Activated T-cell treated with anti-CD3 and anti-CD28 coated beads, Interleukin-2, amount 50 U/mL, for 4 hours (primary cell): Measurements from ENCODE around the gene RPGRIP1. TPM values are rescaled to one million over a fixed set of nuclear protein-coding genes. Genes with fewer than 3 reads are reported as not detected.
A peak's percentile ranks its signal among the peaks of the same experiment; 100 is the strongest.
"Not testable (repeated sequence)": the region's sequence is repeated elsewhere in the genome, so short reads cannot be mapped to it uniquely, and the experiment has no call there.

ENCODE experiments used
- ATAC-seq, 2 donors: fragments of 200-7000 bp; cut with Tn5 transposase; one replicate each; pipeline ENCODE4 v1.10.0; 2021
- DNase-seq: peaks from one replicate; pipeline ENCODE4 v3.0.0-alpha.2; 2020
- H3K27me3 Mint-ChIP-seq: one replicate; pipeline ENCODE4 v1.8.0; 2021; ENCODE audit warnings: low read depth, mixed read lengths
- H3K36me3 Mint-ChIP-seq: one replicate; pipeline ENCODE4 v1.8.0; 2022; ENCODE audit warnings: mixed read lengths; ENCODE audit not compliant: insufficient read depth
- H3K4me1 Mint-ChIP-seq: one replicate; pipeline ENCODE4 v1.8.0; 2021; ENCODE audit warnings: low read depth, mixed read lengths
- H3K4me3 Mint-ChIP-seq: one replicate; pipeline ENCODE4 v1.8.0; 2021; ENCODE audit warnings: mild to moderate bottlenecking, moderate library complexity, mixed read lengths
- H3K9me3 Mint-ChIP-seq: one replicate; pipeline ENCODE4 v1.8.0; 2021; ENCODE audit warnings: mixed read lengths
- total RNA-seq, 3 donors: library from RNA; stranded (reverse); gene quantifications; one replicate each; pipeline ENCODE4 v1.2.1, GENCODE V29; 2021

The RPGRIP1 gene
- total RNA-seq, 3 donors from 2014 or later: 0.08 to 0.35 TPM; not detected in 1

DNA sequence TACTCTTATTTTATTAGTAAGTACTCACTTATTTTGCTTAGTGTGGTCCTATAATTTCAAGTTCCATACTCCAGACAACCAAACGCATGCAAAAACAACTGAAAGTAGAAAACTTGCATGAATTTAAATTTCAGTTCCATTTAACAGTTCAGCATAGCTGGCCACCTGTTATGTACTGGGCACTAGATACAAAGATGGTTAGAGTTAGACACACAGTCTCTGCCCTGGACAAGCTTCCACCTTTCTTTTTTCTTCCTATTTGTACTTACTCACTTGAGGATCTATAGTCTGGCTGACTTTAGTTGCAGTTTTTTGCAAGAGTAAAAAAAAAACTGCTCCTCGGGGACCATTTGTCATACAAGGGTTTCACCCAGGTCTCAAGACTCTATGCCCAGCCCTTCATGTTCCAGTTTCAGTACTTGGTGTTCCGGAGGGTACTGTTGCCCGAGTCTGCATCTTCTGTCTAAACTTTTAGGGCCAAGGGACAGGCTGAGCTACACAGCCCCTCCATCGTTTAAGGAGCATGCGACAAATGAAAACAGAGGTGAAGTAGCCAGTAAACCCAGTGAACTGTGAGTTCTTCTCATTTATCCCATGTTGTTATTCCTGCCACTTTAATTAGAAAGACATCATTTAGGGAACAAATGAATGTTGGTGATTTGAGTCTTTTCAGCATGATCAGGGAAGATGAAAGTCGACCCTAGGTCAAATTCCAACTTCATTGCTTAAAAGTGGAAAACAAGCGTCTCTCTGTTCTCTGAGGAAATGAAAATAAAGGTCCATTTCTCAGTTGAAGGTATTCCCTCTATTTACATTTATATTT is 22.3 kb downstream of the RPGRIP1 start:
- Mint-ChIP-seq H3K4me3 (no peak overlapping the region), H3K27me3 (peaks cover 9% of the 10 kb centered on the region), H3K36me3 (no peaks in the 10 kb centered on the region), H3K9me3 (no peaks in the 10 kb centered on the region), H3K4me1 (peaks cover 2% of the 10 kb centered on the region)
- DNase-seq (no peak), ATAC-seq (no peak)

DNA sequence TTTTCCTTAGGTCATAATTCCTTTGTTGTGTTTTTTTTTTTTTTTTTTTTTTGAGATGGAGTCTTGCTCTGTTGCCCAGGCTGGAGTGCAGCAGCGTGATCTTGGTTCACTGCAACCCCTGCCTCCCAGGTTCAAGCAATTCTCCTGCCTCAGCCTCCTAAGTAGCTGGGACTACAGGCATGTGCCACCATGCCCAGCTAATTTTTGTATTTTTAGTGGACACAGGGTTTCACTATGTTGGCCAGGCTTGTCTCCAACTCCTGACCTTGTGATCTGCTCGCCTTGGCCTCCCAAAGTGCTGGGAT is 22.9 kb downstream of the RPGRIP1 start:
- not testable (repeated sequence) for DNase-seq, H3K4me3 Mint-ChIP-seq, ATAC-seq, H3K9me3 Mint-ChIP-seq, H3K36me3 Mint-ChIP-seq, H3K27me3 Mint-ChIP-seq, H3K4me1 Mint-ChIP-seq

DNA sequence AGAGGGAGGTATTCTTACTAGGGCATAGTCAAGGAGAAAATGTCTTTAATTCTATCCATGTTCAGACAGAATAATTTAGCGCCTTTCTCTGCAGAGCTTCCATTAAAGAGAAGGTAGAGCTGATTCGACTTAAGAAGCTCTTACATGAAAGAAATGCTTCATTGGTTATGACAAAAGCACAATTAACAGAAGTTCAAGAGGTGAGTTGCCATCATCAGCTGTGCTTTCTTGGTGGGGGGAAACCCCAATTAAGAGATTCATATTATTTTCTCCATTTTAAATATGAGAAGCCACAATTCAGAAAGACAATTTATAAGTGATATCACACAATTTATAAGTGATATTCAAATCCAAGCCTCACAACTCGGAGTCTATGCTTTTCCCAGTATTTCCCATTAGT is 27.8 kb downstream of the RPGRIP1 start:
- Mint-ChIP-seq H3K9me3 (no peaks in the 10 kb centered on the region), H3K4me1 (peaks cover 23% of the 10 kb centered on the region), H3K36me3 (no peaks in the 10 kb centered on the region), H3K27me3 (no peaks in the 10 kb centered on the region), H3K4me3 (peak overlapping the region; percentile 79)
- ATAC-seq (no peak), DNase-seq (no peak)

DNA sequence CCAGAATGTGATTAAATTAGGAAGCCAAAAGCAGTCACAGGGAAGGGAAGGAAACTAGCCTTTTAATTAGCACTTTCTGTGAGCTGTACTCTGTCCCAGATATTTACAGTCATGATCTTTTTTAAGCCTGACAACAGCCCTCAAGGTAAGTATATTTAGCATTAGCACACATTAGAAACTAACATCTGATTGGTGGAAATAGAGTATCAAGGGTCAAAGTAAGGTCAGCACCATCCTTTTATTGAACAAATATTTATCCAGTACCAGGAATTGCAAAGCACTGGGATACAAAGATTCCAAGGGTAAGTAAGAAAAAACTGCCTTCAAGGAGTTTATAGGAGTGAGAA is 28.2 kb downstream of the RPGRIP1 start:
- Mint-ChIP-seq H3K27me3 (no peaks in the 10 kb centered on the region), H3K4me3 (peak overlapping the region; percentile 79), H3K9me3 (no peaks in the 10 kb centered on the region), H3K36me3 (no peaks in the 10 kb centered on the region), H3K4me1 (peaks cover 23% of the 10 kb centered on the region)
- no peak for DNase-seq
- peak in 1 of 2 donors; percentile 1 for ATAC-seq

GRCh38 chr14:21308479-21309237 is 28.8 kb downstream of the RPGRIP1 start:
- H3K9me3 Mint-ChIP-seq: no peaks in the 10 kb centered on the region
- DNase-seq (peak; percentile 72), ATAC-seq (peak; percentile 92 to 93)
- no peaks in the 10 kb centered on the region for H3K27me3 Mint-ChIP-seq
- H3K36me3 Mint-ChIP-seq: no peaks in the 10 kb centered on the region
- H3K4me3 Mint-ChIP-seq: peak overlapping the region; percentile 79
- H3K4me1 Mint-ChIP-seq: peaks cover 23% of the 10 kb centered on the region

DNA sequence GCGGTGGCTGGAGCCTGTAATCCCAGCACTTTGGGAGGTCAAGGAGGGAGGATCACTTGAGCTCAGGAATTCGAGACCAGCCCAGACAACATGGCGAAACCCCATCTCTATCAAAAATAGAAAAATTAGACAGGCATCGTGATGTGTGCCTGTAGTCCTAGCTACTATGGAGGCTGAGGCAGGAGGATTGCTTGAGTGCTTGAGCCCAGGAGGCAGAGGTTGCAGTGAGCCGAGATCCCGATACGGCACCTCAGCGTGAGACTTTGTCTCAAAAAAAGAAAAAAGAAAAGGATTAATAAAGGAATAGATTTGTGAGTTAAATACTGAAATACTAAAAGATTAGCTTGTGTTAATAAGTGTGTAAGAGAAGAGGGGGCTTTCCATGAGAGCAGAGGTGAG is 29.4 kb downstream of the RPGRIP1 start:
- ATAC-seq: no peak
- H3K36me3 Mint-ChIP-seq: no peaks in the 10 kb centered on the region
- peaks cover 23% of the 10 kb centered on the region for H3K4me1 Mint-ChIP-seq
- no peaks in the 10 kb centered on the region for H3K27me3 Mint-ChIP-seq
- H3K4me3 Mint-ChIP-seq: peak overlapping the region; percentile 79
- no peak for DNase-seq
- no peaks in the 10 kb centered on the region for H3K9me3 Mint-ChIP-seq

DNA sequence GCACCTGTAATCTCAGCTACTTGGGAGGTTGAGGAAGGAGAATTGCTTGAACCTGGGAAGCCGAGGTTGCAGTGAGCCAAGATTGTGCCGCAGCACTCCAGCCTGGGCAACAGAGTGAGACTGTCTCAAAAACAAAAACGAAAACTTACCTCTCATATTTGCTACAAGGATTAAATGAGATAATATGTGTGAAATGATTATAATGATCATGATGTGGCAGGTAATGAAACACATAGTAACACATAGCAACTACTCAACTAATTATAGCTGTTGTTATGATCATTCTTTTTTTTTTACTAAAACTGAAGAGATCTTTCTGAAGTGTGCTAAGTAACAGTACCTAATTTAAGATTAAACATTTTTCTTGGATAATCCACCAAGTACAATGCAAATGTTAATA is 30.1 kb downstream of the RPGRIP1 start:
- H3K4me3 Mint-ChIP-seq: no peak overlapping the region
- peaks cover 23% of the 10 kb centered on the region for H3K4me1 Mint-ChIP-seq
- DNase-seq (no peak), ATAC-seq (no peak)
- no peaks in the 10 kb centered on the region for H3K9me3 Mint-ChIP-seq
- no peaks in the 10 kb centered on the region for H3K36me3 Mint-ChIP-seq
- H3K27me3 Mint-ChIP-seq: no peaks in the 10 kb centered on the region

- Mint-ChIP-seq H3K27me3 (no peaks in the 10 kb centered on the region), H3K36me3 (no peaks in the 10 kb centered on the region), H3K4me1 (peaks cover 23% of the 10 kb centered on the region), H3K4me3 (no peak overlapping the region), H3K9me3 (no peaks in the 10 kb centered on the region)
- DNase-seq (no peak), ATAC-seq (no peak)
Measured at GRCh38 chr14:21311614-21312013, 31.7 kb downstream of the RPGRIP1 start.

DNA sequence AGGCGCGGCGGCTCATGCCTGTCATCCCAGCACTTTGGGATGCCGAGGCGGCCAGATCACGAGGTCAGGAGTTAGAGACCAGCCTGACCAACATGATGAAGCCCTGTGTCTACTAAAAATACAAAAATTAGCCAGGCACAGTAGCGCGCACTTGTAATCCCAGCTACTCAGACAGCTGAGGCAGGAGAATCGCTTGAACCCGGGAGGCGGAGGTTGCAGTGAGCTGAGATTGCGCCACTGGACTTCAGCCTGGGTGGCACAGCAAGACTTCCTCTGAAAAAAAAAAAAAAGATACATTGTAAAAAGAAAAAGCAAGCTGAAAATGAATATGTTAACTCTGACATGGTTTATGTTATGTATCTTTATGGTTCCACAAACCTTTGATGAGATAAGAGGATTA is 33.6 kb downstream of the RPGRIP1 start:
- H3K9me3 Mint-ChIP-seq: no peaks in the 10 kb centered on the region
- no peaks in the 10 kb centered on the region for H3K27me3 Mint-ChIP-seq
- ATAC-seq (no peak), DNase-seq (no peak)
- H3K4me1 Mint-ChIP-seq: peaks cover 10% of the 10 kb centered on the region
- no peaks in the 10 kb centered on the region for H3K36me3 Mint-ChIP-seq
- H3K4me3 Mint-ChIP-seq: no peak overlapping the region

DNA sequence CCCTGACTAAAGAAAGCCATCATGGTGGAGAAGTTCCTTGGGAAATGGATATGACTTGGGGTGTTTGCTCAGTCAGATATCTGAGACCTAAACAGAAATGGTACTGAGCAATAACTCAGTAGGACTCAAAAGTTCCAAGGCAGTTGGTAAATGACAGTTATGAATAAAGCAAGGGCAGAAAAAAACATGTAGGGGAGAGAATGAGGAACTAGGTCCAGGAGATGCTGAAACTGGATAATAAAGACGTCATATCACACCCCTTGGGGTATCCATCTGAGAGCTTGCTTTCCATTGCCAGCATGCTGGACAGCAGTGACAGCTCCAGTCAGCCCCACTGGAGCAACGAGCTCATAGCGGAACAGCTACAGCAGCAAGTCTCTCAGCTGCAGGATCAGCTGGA is 37.5 kb downstream of the RPGRIP1 start:
- DNase-seq (no peak), ATAC-seq (no peak)
- H3K9me3 Mint-ChIP-seq: no peaks in the 10 kb centered on the region
- H3K36me3 Mint-ChIP-seq: no peaks in the 10 kb centered on the region
- H3K27me3 Mint-ChIP-seq: peaks cover 1% of the 10 kb centered on the region
- H3K4me1 Mint-ChIP-seq: peaks cover 10% of the 10 kb centered on the region
- H3K4me3 Mint-ChIP-seq: no peak overlapping the region

GRCh38 chr14:21320913-21321312 is 41.0 kb downstream of the RPGRIP1 start:
- Mint-ChIP-seq H3K36me3 (no peaks in the 10 kb centered on the region), H3K9me3 (no peaks in the 10 kb centered on the region), H3K27me3 (peaks cover 6% of the 10 kb centered on the region)

GRCh38 chr14:21322716-21323115 is 42.8 kb downstream of the RPGRIP1 start:
- Mint-ChIP-seq H3K4me3 (no peak overlapping the region), H3K9me3 (no peaks in the 10 kb centered on the region), H3K4me1 (peaks cover 10% of the 10 kb centered on the region), H3K27me3 (peaks cover 6% of the 10 kb centered on the region), H3K36me3 (no peaks in the 10 kb centered on the region)
- ATAC-seq (no peak), DNase-seq (no peak)

More at GRCh38 chr14:21320913-21321312, 41.0 kb downstream of the RPGRIP1 start:
- ATAC-seq: no peak
- no peak for DNase-seq
- peaks cover 10% of the 10 kb centered on the region for H3K4me1 Mint-ChIP-seq
- H3K4me3 Mint-ChIP-seq: no peak overlapping the region

GRCh38 chr14:21326972-21327371 is 47.1 kb downstream of the RPGRIP1 start:
- Mint-ChIP-seq H3K27me3 (peaks cover 6% of the 10 kb centered on the region), H3K9me3 (no peaks in the 10 kb centered on the region), H3K4me3 (no peak overlapping the region), H3K4me1 (no peaks in the 10 kb centered on the region), H3K36me3 (no peaks in the 10 kb centered on the region)
- DNase-seq: no peak
- ATAC-seq: no peak
